OCI-LY3 (cell line): ENCODE data around the gene CNTN5.

Source experiments
- CTCF ChIP-seq: fragments of 200-600, 300-600 bp; sonication (generic); IDR thresholded peaks from 2 replicates; pipeline ENCODE4 v1.5.1; 2014; ENCODE audit warnings: antibody characterized with exemption, low read length, low read depth
- EZH2phosphoT487 ChIP-seq: fragments of 200-600 bp; shearing (Covaris generic); IDR thresholded peaks from 2 replicates; pipeline ENCODE4 v1.6.1; 2018; ENCODE audit warnings: antibody characterized with exemption, mixed run types, low read depth

- no peak for TF ChIP-seq CTCF
- TF ChIP-seq EZH2phosphoT487 = no peak
Observed at GRCh38 chr11:100080821-100081220, 1060.1 kb downstream of the CNTN5 start.
